Transverse colon (tissue), 4 donors: ENCODE measurements around the gene BTF3. TPM values are rescaled to one million over a fixed set of nuclear protein-coding genes. Genes with fewer than 3 reads are reported as not detected.

Experiments
- DNase-seq: peaks from one replicate; pipeline ENCODE4 v3.0.0-alpha.2; 2019
- H3K27ac ChIP-seq, 4 donors: fragments of 200-600 bp; sonication (generic); 2 replicates each; pipeline ENCODE4 v1.5.1; 2016 to 2018; ENCODE audit warnings: inconsistent platforms in 4 of 4
- H3K27me3 ChIP-seq: fragments of 200-600 bp; sonication (generic); 2 replicates; pipeline ENCODE4 v1.5.1; 2017; ENCODE audit warnings: inconsistent platforms
- H3K36me3 ChIP-seq, 4 donors: fragments of 200-600 bp; sonication (generic); 2 replicates each; pipeline ENCODE4 v1.5.1; 2017 to 2019; ENCODE audit warnings: inconsistent platforms in 4 of 4
- H3K4me1 ChIP-seq, 4 donors: fragments of 200-600 bp; sonication (generic); 2 replicates each; pipeline ENCODE4 v1.5.1; 2017 to 2020; ENCODE audit warnings: inconsistent platforms in 4 of 4
- H3K4me3 ChIP-seq, 4 donors: fragments of 200-600 bp; sonication (generic); 1 replicate in 1 of 4; 2 replicates in 3 of 4; pipeline versions ENCODE4 v1.5.1 to v1.6.1; 2017 to 2019; ENCODE audit warnings: inconsistent platforms in 4 of 4
- H3K9me3 ChIP-seq, 2 donors: fragments of 200-600 bp; sonication (generic); 2 replicates each; pipeline ENCODE4 v1.5.1; 2017 to 2019; ENCODE audit warnings: inconsistent platforms in 2 of 2
- EP300 ChIP-seq: sonication (generic); formaldehyde crosslinking; IDR thresholded peaks from one replicate; pipeline ENCODE4 v1.6.1; 2017; ENCODE audit warnings: antibody characterized with exemption, low read depth
- POLR2A ChIP-seq: fragments of 450-650 bp; IDR thresholded peaks from one replicate; pipeline ENCODE4 v1.6.1; 2016; ENCODE audit warnings: antibody characterized with exemption, mild to moderate bottlenecking, moderate library complexity
- POLR2AphosphoS5 ChIP-seq, 3 donors: sonication (generic); formaldehyde crosslinking; IDR thresholded peaks; one replicate each; pipeline ENCODE4 v1.6.1; 2016; ENCODE audit warnings: antibody characterized with exemption in 3 of 3
- WGBS, 2 donors: methylation state at CpG; one replicate each; pipeline ENCODE4 v1.1.5; 2018; ENCODE audit warnings: low coverage in 1 of 2; 5-methylcytosine and 5-hydroxymethylcytosine counted together
- in situ Hi-C, 4 donors: fragments of 200-750 bp; cut with MboI; loops; one replicate each; pipeline versions ENCODE4 v1.15.0 to v1.15.1; 2017; ENCODE audit warnings: low sequenced_read_pairs in 3 of 4, low pct_ligation_motif_present in 1 of 4, low pct_unique_long_range_greater_than_20kb in 1 of 4
- intact Hi-C: fragments of 100-400 bp; cut with DNase I; formaldehyde crosslinking; loops from one replicate; pipeline ENCODE4 v1.15.1; 2023; ENCODE audit warnings: low total_unique reads
- total RNA-seq, 4 donors: library from RNA; depleted of rRNA; stranded (reverse); fragments of >200 nt; gene quantifications; one replicate each; pipeline ENCODE4 v1.1.0, GENCODE V29; 2016
- TF ChIP-seq, protein P1 (sequence below), 5 experiments: fragments of 200-600 bp in 3 of 5; fragments of 450-650 bp in 2 of 5; sonication (generic) in 3 of 5; IDR thresholded peaks; 1 replicate in 2 of 5; 2 replicates in 3 of 5; pipeline ENCODE4 v1.5.1; 2016 to 2017; ENCODE audit warnings: antibody characterized with exemption in 5 of 5, inconsistent platforms in 3 of 5, mild to moderate bottlenecking in 2 of 5, moderate library complexity in 1 of 5

The BTF3 gene
- total RNA-seq, 4 donors from 2014 or later, result 312 to 416 (median 396) TPM

DNA sequence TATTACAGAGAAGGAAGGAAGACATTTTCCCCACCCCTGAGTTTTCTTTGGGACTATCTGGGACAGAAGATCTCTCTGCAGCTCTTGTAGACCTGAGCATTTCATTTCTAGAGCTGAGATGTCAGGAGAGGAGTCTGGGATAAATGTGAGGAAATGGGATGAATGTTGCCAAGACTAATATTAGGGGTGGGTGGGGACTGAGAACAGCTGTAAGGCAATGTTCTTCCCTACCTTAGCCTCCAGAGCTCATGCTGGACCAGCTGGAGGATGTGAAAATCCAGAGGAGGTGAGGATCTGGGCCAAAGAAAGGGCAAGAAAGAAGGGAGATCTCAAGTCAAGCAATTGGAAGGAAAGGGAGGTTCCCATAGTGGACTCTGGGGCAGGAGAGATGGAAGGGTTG, 26.6 kb upstream of the BTF3 start:
- Histone ChIP-seq H3K4me1 (no peaks in the 10 kb centered on the region), H3K27me3 (peaks cover 4% of the 10 kb centered on the region), H3K9me3 (no peaks in the 10 kb centered on the region), H3K4me3 (no peak overlapping the region), H3K27ac (no peak overlapping the region), H3K36me3 (no peaks in the 10 kb centered on the region)
- intact Hi-C loops (no loop called here), in situ Hi-C loops (no loop called here)
- TF ChIP-seq POLR2A (no peak), EP300 (no peak), POLR2AphosphoS5 (IDR thresholded peaks at IDR 0.05) (no peak)
- TF ChIP-seq, protein P1, sequence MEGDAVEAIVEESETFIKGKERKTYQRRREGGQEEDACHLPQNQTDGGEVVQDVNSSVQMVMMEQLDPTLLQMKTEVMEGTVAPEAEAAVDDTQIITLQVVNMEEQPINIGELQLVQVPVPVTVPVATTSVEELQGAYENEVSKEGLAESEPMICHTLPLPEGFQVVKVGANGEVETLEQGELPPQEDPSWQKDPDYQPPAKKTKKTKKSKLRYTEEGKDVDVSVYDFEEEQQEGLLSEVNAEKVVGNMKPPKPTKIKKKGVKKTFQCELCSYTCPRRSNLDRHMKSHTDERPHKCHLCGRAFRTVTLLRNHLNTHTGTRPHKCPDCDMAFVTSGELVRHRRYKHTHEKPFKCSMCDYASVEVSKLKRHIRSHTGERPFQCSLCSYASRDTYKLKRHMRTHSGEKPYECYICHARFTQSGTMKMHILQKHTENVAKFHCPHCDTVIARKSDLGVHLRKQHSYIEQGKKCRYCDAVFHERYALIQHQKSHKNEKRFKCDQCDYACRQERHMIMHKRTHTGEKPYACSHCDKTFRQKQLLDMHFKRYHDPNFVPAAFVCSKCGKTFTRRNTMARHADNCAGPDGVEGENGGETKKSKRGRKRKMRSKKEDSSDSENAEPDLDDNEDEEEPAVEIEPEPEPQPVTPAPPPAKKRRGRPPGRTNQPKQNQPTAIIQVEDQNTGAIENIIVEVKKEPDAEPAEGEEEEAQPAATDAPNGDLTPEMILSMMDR (IDR thresholded peaks at IDR 0.05), result no peak
- DNase-seq, result no peak

DNA sequence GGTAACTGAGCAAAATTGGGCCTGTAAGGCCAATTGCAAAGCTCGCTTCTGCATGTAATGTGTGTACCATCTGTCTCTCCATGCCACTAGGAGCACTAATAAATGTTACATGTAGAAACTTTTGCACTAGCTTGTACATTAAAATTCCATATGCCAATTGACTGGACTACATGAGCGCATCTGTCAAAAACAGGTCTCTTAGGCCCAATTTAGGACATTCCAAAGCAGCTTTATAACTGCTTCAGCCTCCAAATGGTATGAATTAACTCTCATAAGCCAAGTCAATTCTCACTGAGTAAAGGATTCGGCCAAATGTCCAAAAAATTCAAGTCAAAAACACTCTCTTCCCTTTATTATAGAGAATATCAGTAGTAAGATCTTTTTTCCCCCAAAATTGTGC, 26.1 kb upstream of the BTF3 start:
- H3K4me1 ChIP-seq, result no peaks in the 10 kb centered on the region
- intact Hi-C loops (no loop called here), in situ Hi-C loops (no loop called here)
- no peak overlapping the region for H3K27ac ChIP-seq
- H3K4me3 ChIP-seq, result no peak overlapping the region
- WGBS, 2 donors, result 36 to 60% methylated on average over 2 to 3 of the region's 3 CpGs
- no peak for DNase-seq
- no peaks in the 10 kb centered on the region for H3K9me3 ChIP-seq
- H3K27me3 ChIP-seq, result peaks cover 4% of the 10 kb centered on the region
- H3K36me3 ChIP-seq, result no peaks in the 10 kb centered on the region
- TF ChIP-seq POLR2AphosphoS5 (IDR thresholded peaks at IDR 0.05), result no peak
- TF ChIP-seq POLR2A, result no peak
- no peak for TF ChIP-seq EP300

DNA sequence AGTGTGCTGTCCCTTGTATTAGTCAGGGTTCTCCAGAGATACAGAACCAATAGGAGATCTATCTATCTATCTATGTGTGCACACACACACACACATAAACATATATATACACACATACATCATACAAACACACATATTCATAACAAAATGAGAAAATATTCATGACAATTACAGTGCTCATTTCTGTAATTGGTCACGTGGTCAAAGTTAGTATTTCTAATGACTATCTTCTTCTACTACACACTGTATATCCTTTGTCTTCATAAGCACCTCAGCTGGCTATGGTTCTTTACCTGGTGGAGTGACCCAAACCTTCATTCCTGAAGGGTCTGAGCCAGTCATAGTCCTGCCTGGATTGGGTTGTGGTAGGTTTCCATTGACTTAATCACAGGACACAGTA, 17.7 kb upstream of the BTF3 start:
- no peaks in the 10 kb centered on the region for H3K36me3 ChIP-seq
- peaks cover 17% of the 10 kb centered on the region for H3K27me3 ChIP-seq
- H3K9me3 ChIP-seq, result no peaks in the 10 kb centered on the region
- no peak overlapping the region for H3K27ac ChIP-seq
- TF ChIP-seq, protein P1 (IDR thresholded peaks at IDR 0.05), result no peak
- no peak for TF ChIP-seq EP300
- intact Hi-C loops (no loop called here), in situ Hi-C loops (no loop called here)
- 81 to 100% methylated on average over 1 of the region's 1 CpG for WGBS, 2 donors
- H3K4me3 ChIP-seq, result no peak overlapping the region
- no peaks in the 10 kb centered on the region for H3K4me1 ChIP-seq
- no peak for DNase-seq

DNA sequence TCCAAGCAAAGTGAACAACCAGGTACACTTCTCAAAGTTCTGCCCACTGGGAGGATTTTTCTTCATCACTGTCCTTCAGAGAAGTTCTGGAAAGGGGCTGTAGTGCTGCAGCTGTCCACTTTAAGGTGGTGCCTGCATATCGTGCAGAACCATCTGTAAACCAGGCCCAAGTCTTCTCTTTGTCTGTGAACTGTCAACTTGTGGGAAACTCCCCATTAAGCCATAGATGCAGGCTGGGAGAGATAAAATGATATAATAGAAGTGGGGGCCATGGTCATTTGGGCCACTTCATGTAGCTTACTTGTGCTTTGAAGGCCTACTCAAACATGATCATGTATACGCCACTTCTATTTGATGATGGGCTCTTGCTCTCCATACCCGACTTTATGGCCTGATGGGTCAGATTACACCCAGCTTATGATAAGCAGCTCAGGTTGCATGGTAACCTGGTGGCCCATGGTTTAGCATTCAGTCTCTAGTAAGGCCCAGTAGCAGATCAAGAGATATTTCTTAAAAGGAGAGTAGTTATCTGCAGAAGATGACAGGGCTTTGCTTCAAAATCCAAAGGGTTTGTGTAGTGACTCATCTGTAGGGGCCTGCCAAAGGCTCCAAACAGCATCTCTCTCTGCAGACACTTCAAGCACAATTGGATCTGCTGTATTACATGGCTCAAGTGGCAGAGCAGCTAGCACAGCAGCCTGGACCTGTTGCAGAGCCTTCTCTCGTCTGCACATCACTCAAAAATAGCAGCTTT, 15.7 kb upstream of the BTF3 start:
- Histone ChIP-seq H3K9me3 (no peaks in the 10 kb centered on the region), H3K27me3 (peaks cover 23% of the 10 kb centered on the region), H3K4me3 (no peak overlapping the region), H3K27ac (no peak overlapping the region), H3K4me1 (no peaks in the 10 kb centered on the region), H3K36me3 (no peaks in the 10 kb centered on the region)
- DNase-seq, result no peak
- intact Hi-C loops, result no loop called here
- in situ Hi-C loops, result no loop called here
- TF ChIP-seq POLR2A, result no peak
- no peak for TF ChIP-seq POLR2AphosphoS5 (IDR thresholded peaks at IDR 0.05)
- TF ChIP-seq, protein P1 (IDR thresholded peaks at IDR 0.05), result no peak
- TF ChIP-seq EP300, result no peak
- 85% methylated on average over 4 of the region's 4 CpGs; no CpG with 5 or more reads in 1 of the 2 donors for WGBS, 2 donors

DNA sequence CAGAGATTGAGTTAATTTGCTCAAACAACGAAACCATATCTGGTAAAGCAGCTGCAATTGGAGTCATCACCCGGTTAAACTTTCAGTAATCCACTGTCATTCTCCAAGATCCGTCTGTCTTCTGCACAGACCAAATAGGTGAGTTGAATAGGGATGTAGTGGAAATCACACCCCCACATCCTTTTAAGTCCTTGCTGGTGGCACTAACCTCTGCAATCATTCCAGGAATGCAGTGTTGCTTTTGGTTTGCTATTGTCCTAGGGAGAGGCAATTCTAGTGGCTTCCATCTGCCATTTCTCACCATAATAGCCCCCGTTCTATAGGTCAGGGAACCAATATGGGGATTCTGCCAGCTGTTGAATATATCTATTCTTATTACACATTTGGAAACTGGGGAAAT, 14.6 kb upstream of the BTF3 start:
- intact Hi-C loops (no loop called here), in situ Hi-C loops (no loop called here)
- peaks cover 33% of the 10 kb centered on the region for H3K27me3 ChIP-seq
- H3K9me3 ChIP-seq, result no peaks in the 10 kb centered on the region
- no peak overlapping the region for H3K27ac ChIP-seq
- DNase-seq, result no peak
- no peak overlapping the region for H3K4me3 ChIP-seq
- H3K36me3 ChIP-seq, result no peaks in the 10 kb centered on the region
- WGBS, 2 donors, result 88% methylated on average over 4 of the region's 4 CpGs; no CpG with 5 or more reads in 1 of the 2 donors
- no peak for TF ChIP-seq POLR2AphosphoS5 (IDR thresholded peaks at IDR 0.05)
- no peaks in the 10 kb centered on the region for H3K4me1 ChIP-seq
